Panc1 (cell line): Measurements from ENCODE around the gene CAPZA3. TPM values are rescaled to one million over a fixed set of nuclear protein-coding genes. Genes with fewer than 3 reads are reported as not detected.

ENCODE experiments used
- ATAC-seq: fragments of 200-7000 bp; cut with Tn5 transposase; 2 replicates; pipeline ENCODE4 v1.9.1; 2020; ENCODE audit warnings: mild to moderate bottlenecking, moderate library complexity
- BruUV-seq: library from RNA; stranded (reverse); fragments of 400-500 nt; replicated peaks from 2 replicates; lab custom pipeline; 2021; lab: Mats Ljungman, UMichigan
- CTCF ChIA-PET: fragments of 300-600 bp; sonication (Branson Sonifier 250); formaldehyde crosslinking; loops from one replicate; lab custom pipeline; 2022; ENCODE audit warnings: antibody characterized with exemption; lab: Charles Lee
- POLR2A ChIA-PET: fragments of 300-600 bp; sonication (Branson Sonifier 250); formaldehyde crosslinking; loops from one replicate; lab custom pipeline; 2022; ENCODE audit warnings: antibody characterized with exemption; lab: Charles Lee
- DNase-seq: peaks from one replicate; pipeline ENCODE4 v3.0.0-alpha.2; 2010; ENCODE audit warnings: low read depth, low spot score
- H3K27ac ChIP-seq: 2 replicates; pipeline ENCODE4 v1.5.1; 2011; ENCODE audit warnings: mild to moderate bottlenecking, low read length, inconsistent platforms
- H3K27me3 ChIP-seq: fragments of 200-500 bp; sonication (Bioruptor generic); 2 replicates; pipeline ENCODE4 v1.6.0; 2014; ENCODE audit warnings: low read length, inconsistent platforms; ENCODE audit not compliant: control insufficient read depth, insufficient read depth
- H3K36me3 ChIP-seq: fragments of 200-500 bp; sonication (Bioruptor generic); 2 replicates; pipeline ENCODE4 v1.5.1; 2014; ENCODE audit warnings: inconsistent platforms, mild to moderate bottlenecking, low read length, moderate library complexity; ENCODE audit not compliant: control insufficient read depth, insufficient read depth
- H3K4me1 ChIP-seq: 2 replicates; pipeline ENCODE4 v1.5.1; 2011; ENCODE audit warnings: inconsistent platforms, mild to moderate bottlenecking, low read length, moderate library complexity; ENCODE audit not compliant: control insufficient read depth, insufficient read depth
- H3K4me3 ChIP-seq, 2 experiments: 2 replicates each; pipeline ENCODE4 v1.5.1; 2011 to 2012; ENCODE audit warnings: low read depth in 2 of 2, low read length in 2 of 2, mild to moderate bottlenecking in 2 of 2, inconsistent platforms in 1 of 2, moderate library complexity in 1 of 2
- H3K9me3 ChIP-seq: fragments of 200-500 bp; sonication (Bioruptor generic); 2 replicates; pipeline ENCODE4 v1.5.1; 2014; ENCODE audit warnings: low read depth, mild to moderate bottlenecking, inconsistent platforms, low read length, moderate library complexity; ENCODE audit not compliant: control insufficient read depth, insufficient read depth
- POLR2AphosphoS5 ChIP-seq: IDR thresholded peaks from 2 replicates; pipeline ENCODE4 v1.6.1; 2012; ENCODE audit warnings: mild to moderate bottlenecking, low read depth, low read length, moderate library complexity
- SIN3A ChIP-seq: IDR thresholded peaks from 2 replicates; pipeline ENCODE4 v1.6.1; 2012; ENCODE audit warnings: low read depth, mild to moderate bottlenecking, low read length, moderate library complexity, borderline replicate concordance; ENCODE audit not compliant: insufficient read depth
- TCF7L2 ChIP-seq: IDR thresholded peaks from 2 replicates; pipeline ENCODE4 v1.6.1; 2011; ENCODE audit warnings: mild to moderate bottlenecking, low read depth, low read length, inconsistent platforms
- in situ Hi-C: cut with HindIII; loops from 2 replicates; pipeline ENCODE4 v1.10.0; 2016; ENCODE audit warnings: low sequenced_read_pairs, low pct_unique_long_range_greater_than_20kb
- intact Hi-C: fragments of 100-400 bp; cut with micrococcal nuclease; formaldehyde crosslinking; loops from one replicate; pipeline ENCODE4 v1.10.0; 2022; ENCODE audit not compliant: unreplicated experiment
- total RNA-seq: library from RNA; stranded (reverse); gene quantifications from one replicate; pipeline ENCODE4 v1.2.1, GENCODE V29; 2021; ENCODE audit not compliant: unreplicated experiment
- TF ChIP-seq, protein P1 (sequence below), 2 experiments: IDR thresholded peaks; 2 replicates each; pipeline ENCODE4 v1.6.1; 2011 to 2012; ENCODE audit warnings: low read depth in 2 of 2, control low read depth in 1 of 2, low read length in 1 of 2, mild to moderate bottlenecking in 1 of 2, moderate library complexity in 1 of 2; ENCODE audit not compliant: insufficient read depth in 1 of 2
- TF ChIP-seq, protein P2 (sequence below): fragments of 450-650 bp; IDR thresholded peaks from 2 replicates; pipeline ENCODE4 v1.5.1; 2017; ENCODE audit warnings: mild to moderate bottlenecking

CAPZA3 gene
- total RNA-seq, 1 experiment from 2014 or later: not detected

DNA sequence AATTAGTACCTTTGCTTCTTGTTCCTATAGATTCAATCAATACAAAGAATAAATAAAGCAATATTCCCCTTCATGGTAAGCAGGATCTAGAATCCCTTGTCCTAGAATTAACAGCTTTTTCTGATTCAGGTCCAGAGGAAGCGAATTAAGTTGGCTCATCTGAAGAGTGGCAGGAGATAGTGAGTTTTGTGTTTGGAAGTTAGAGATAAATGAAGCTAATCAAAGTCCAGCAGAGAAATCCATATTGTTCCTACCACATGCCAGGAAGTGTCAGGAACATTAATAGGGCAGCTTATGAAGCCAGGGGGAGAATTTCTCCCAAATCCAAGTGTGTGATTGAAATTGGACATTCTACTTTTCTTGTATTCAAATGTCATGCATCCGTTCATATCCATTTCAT is 13.9 kb downstream of the CAPZA3 start:
- no peak for DNase-seq
- BruUV-seq: no TSS peak
- in situ Hi-C loops: no loop called here
- Histone ChIP-seq H3K4me3 (no peak overlapping the region), H3K27me3 (no peaks in the 10 kb centered on the region), H3K36me3 (no peaks in the 10 kb centered on the region), H3K27ac (no peak overlapping the region), H3K4me1 (no peaks in the 10 kb centered on the region), H3K9me3 (no peaks in the 10 kb centered on the region)
- TF ChIP-seq TCF7L2 (no peak), SIN3A (no peak), POLR2AphosphoS5 (no peak)
- TF ChIP-seq, protein P1, sequence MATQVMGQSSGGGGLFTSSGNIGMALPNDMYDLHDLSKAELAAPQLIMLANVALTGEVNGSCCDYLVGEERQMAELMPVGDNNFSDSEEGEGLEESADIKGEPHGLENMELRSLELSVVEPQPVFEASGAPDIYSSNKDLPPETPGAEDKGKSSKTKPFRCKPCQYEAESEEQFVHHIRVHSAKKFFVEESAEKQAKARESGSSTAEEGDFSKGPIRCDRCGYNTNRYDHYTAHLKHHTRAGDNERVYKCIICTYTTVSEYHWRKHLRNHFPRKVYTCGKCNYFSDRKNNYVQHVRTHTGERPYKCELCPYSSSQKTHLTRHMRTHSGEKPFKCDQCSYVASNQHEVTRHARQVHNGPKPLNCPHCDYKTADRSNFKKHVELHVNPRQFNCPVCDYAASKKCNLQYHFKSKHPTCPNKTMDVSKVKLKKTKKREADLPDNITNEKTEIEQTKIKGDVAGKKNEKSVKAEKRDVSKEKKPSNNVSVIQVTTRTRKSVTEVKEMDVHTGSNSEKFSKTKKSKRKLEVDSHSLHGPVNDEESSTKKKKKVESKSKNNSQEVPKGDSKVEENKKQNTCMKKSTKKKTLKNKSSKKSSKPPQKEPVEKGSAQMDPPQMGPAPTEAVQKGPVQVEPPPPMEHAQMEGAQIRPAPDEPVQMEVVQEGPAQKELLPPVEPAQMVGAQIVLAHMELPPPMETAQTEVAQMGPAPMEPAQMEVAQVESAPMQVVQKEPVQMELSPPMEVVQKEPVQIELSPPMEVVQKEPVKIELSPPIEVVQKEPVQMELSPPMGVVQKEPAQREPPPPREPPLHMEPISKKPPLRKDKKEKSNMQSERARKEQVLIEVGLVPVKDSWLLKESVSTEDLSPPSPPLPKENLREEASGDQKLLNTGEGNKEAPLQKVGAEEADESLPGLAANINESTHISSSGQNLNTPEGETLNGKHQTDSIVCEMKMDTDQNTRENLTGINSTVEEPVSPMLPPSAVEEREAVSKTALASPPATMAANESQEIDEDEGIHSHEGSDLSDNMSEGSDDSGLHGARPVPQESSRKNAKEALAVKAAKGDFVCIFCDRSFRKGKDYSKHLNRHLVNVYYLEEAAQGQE (IDR thresholded peaks at IDR 0.05; ENCODE audit: insufficient read depth in 1 of 2, low read depth in 2 of 2, low read length in 1 of 2): no peak
- TF ChIP-seq, protein P2, sequence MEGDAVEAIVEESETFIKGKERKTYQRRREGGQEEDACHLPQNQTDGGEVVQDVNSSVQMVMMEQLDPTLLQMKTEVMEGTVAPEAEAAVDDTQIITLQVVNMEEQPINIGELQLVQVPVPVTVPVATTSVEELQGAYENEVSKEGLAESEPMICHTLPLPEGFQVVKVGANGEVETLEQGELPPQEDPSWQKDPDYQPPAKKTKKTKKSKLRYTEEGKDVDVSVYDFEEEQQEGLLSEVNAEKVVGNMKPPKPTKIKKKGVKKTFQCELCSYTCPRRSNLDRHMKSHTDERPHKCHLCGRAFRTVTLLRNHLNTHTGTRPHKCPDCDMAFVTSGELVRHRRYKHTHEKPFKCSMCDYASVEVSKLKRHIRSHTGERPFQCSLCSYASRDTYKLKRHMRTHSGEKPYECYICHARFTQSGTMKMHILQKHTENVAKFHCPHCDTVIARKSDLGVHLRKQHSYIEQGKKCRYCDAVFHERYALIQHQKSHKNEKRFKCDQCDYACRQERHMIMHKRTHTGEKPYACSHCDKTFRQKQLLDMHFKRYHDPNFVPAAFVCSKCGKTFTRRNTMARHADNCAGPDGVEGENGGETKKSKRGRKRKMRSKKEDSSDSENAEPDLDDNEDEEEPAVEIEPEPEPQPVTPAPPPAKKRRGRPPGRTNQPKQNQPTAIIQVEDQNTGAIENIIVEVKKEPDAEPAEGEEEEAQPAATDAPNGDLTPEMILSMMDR: no peak
- no peak for ATAC-seq
- POLR2A ChIA-PET: no interaction called here
- intact Hi-C loops: no loop called here
- CTCF ChIA-PET: no interaction called here

DNA sequence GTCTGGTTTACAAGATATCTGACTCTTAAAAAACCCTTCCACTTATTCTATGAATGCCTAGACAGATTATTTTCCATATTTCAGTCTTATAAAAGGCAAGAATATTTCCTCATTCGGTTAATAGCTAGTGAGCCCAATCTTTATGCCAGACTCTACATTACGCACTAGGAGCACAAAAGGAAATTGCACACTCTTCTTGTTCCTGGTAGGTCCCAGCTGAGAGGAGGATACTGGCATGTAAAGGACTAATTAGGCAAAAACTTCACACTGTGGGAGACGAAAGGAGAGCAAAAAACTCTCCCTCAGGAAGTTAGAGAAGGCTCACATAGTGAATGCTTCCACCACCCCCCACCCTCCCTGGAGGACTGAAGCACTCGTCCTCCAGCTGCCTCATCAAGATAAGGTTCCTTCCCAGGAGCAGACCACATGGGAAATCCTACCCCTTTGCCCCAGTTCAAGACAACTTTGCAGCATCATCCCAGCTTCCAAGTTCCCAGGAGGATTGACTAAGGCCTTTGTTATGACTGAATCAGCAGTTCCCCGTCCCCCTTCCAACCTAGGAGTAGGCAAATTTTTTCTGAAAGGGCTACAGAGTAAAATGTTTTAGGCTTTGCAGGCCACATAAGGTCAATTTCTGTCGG is 14.5 kb downstream of the CAPZA3 start:
- intact Hi-C loops (no loop called here), in situ Hi-C loops (no loop called here)
- Histone ChIP-seq H3K4me3 (no peak overlapping the region), H3K27ac (no peak overlapping the region), H3K4me1 (no peaks in the 10 kb centered on the region), H3K27me3 (no peaks in the 10 kb centered on the region), H3K36me3 (no peaks in the 10 kb centered on the region), H3K9me3 (no peaks in the 10 kb centered on the region)
- CTCF ChIA-PET: no interaction called here
- no peak for TF ChIP-seq POLR2AphosphoS5
- TF ChIP-seq TCF7L2: no peak
- TF ChIP-seq, protein P2: no peak
- TF ChIP-seq, protein P1 (IDR thresholded peaks at IDR 0.05; ENCODE audit: insufficient read depth in 1 of 2, low read depth in 2 of 2, low read length in 1 of 2): no peak
- no peak for TF ChIP-seq SIN3A
- DNase-seq (no peak), ATAC-seq (no peak)
- no TSS peak for BruUV-seq
- POLR2A ChIA-PET: no interaction called here
